GM19455 (cell line): Measurements from ENCODE around the gene B3GALT4.
"Not testable (repeated sequence)": the region's sequence is repeated elsewhere in the genome, so short reads cannot be mapped to it uniquely, and the experiment has no call there.

Experiments
- ATAC-seq: cut with Tn5 transposase; IDR thresholded peaks from one replicate; pipeline ENCODE4 v1.9.1; 2021; ENCODE audit not compliant: unreplicated experiment

The B3GALT4 gene

GRCh38 chr6:33276864-33277662, at the start of gene B3GALT4:
Gene B3GALT4, plus strand, starts transcription at chr6:33277123. Its CDS starts 297 bp downstream, at chr6:33277420.
- peak; percentile 61 for ATAC-seq

- no peak for ATAC-seq
Measured at GRCh38 chr6:33235221-33235634, 41.7 kb upstream of the B3GALT4 start.

GRCh38 chr6:33236328-33236727, 40.6 kb upstream of the B3GALT4 start:
- no peak for ATAC-seq

- ATAC-seq = no peak
Measured at GRCh38 chr6:33236852-33237251, 40.1 kb upstream of the B3GALT4 start.

- ATAC-seq = no peak
Measured at GRCh38 chr6:33237741-33238140, 39.2 kb upstream of the B3GALT4 start.

GRCh38 chr6:33241968-33242367, 35.0 kb upstream of the B3GALT4 start:
- ATAC-seq = no peak

- no peak for ATAC-seq
Measured at GRCh38 chr6:33243476-33243875, 33.4 kb upstream of the B3GALT4 start.

GRCh38 chr6:33247977-33248642, 28.8 kb upstream of the B3GALT4 start:
- no peak for ATAC-seq

- ATAC-seq = no peak
Measured at GRCh38 chr6:33248643-33248931, 28.3 kb upstream of the B3GALT4 start.

GRCh38 chr6:33248932-33249731, 27.8 kb upstream of the B3GALT4 start:
- peak; percentile 92 for ATAC-seq

GRCh38 chr6:33249732-33250630, 26.9 kb upstream of the B3GALT4 start:
- ATAC-seq = no peak

GRCh38 chr6:33250731-33251130, 26.2 kb upstream of the B3GALT4 start:
- no peak for ATAC-seq

- ATAC-seq = no peak
Measured at GRCh38 chr6:33251395-33252012, 25.4 kb upstream of the B3GALT4 start.

GRCh38 chr6:33252759-33253158, 24.2 kb upstream of the B3GALT4 start:
- no peak for ATAC-seq

GRCh38 chr6:33254591-33254990, 22.3 kb upstream of the B3GALT4 start:
- no peak for ATAC-seq

GRCh38 chr6:33259032-33259431, 17.9 kb upstream of the B3GALT4 start:
- ATAC-seq = no peak

GRCh38 chr6:33262490-33262889, 14.4 kb upstream of the B3GALT4 start:
- not testable (repeated sequence) for ATAC-seq

GRCh38 chr6:33264015-33264414, 12.9 kb upstream of the B3GALT4 start:
- no peak for ATAC-seq

GRCh38 chr6:33271117-33271467, 5.8 kb upstream of the B3GALT4 start:
- no peak for ATAC-seq

GRCh38 chr6:33271468-33272274, 5.3 kb upstream of the B3GALT4 start, which contains the start of the genes RPS18 and VPS52:
Gene RPS18, plus strand, starts transcription at chr6:33272075. Its CDS starts 45 bp downstream, at chr6:33272120.
Gene VPS52, minus strand, starts transcription at chr6:33271876. Its CDS starts 201 bp downstream, at chr6:33271675.
- ATAC-seq = peak; percentile 83
